WTC11 (cell line): Measurements from ENCODE around the gene CALY. TPM values are rescaled to one million over a fixed set of nuclear protein-coding genes. Genes with fewer than 3 reads are reported as not detected.

Experiments used
- ATAC-seq: fragments of 200-7000 bp; cut with Tn5 transposase; 2 replicates; pipeline ENCODE4 v1.10.0; 2021; ENCODE audit warnings: mild to moderate bottlenecking, moderate library complexity
- CTCF ChIA-PET: fragments of 300-600 bp; sonication (Branson Sonifier 250); formaldehyde crosslinking; loops from one replicate; lab custom pipeline; 2021; ENCODE audit warnings: antibody characterized with exemption; lab: Charles Lee
- POLR2A ChIA-PET: fragments of 350-600 bp; sonication (Branson Sonifier 250); formaldehyde crosslinking; loops from one replicate; lab custom pipeline; 2021; ENCODE audit warnings: antibody characterized with exemption; lab: Charles Lee
- DNase-seq: peaks from one replicate; pipeline ENCODE4 v3.0.0; 2021; ENCODE audit warnings: low spot score
- H3K27ac Mint-ChIP-seq: 2 replicates; pipeline ENCODE4 v1.8.0; 2021; ENCODE audit warnings: mixed read lengths
- H3K27me3 Mint-ChIP-seq: 2 replicates; pipeline ENCODE4 v1.8.0; 2021; ENCODE audit warnings: low read depth, mild to moderate bottlenecking, moderate library complexity, mixed read lengths
- H3K36me3 Mint-ChIP-seq: 2 replicates; pipeline ENCODE4 v1.8.0; 2021; ENCODE audit warnings: mixed read lengths
- H3K4me1 Mint-ChIP-seq: 2 replicates; pipeline ENCODE4 v1.8.0; 2022; ENCODE audit warnings: mixed read lengths
- H3K4me3 Mint-ChIP-seq: 2 replicates; pipeline ENCODE4 v1.8.0; 2021; ENCODE audit warnings: mild to moderate bottlenecking, moderate library complexity, mixed read lengths
- H3K9me3 Mint-ChIP-seq: 2 replicates; pipeline ENCODE4 v1.8.0; 2021; ENCODE audit warnings: mixed read lengths
- HMGA2 ChIP-seq: fragments of 250-450 bp; sonication (Bioruptor Pico); IDR thresholded peaks from 2 replicates; pipeline ENCODE4 v1.4.0; 2021; ENCODE audit warnings: mild to moderate bottlenecking, moderate library complexity
- HMGXB4 ChIP-seq: sonication (generic); formaldehyde crosslinking; IDR thresholded peaks from 2 replicates; pipeline ENCODE4 v1.8.1; 2023; ENCODE audit warnings: mild to moderate bottlenecking, moderate library complexity, missing genetic modification reagents
- MXD4 ChIP-seq: fragments of 250-450 bp; sonication (Bioruptor Pico); IDR thresholded peaks from 2 replicates; pipeline ENCODE4 v1.8.0; 2021; ENCODE audit warnings: mild to moderate bottlenecking, moderate library complexity, borderline replicate concordance
- NFE2L1 ChIP-seq: sonication (generic); formaldehyde crosslinking; IDR thresholded peaks from 2 replicates; pipeline ENCODE4 v1.8.1; 2023; ENCODE audit warnings: missing genetic modification reagents
- NFYB ChIP-seq: sonication (generic); formaldehyde crosslinking; conservative IDR thresholded peaks from 2 replicates; pipeline ENCODE4 v1.8.0; 2022; ENCODE audit warnings: low read depth, missing genetic modification reagents
- NR1H2 ChIP-seq: sonication (generic); formaldehyde crosslinking; IDR thresholded peaks from 2 replicates; pipeline ENCODE4 v1.9.0; 2021; ENCODE audit warnings: mild to moderate bottlenecking, moderate library complexity, missing genetic modification reagents
- PREB ChIP-seq: sonication (generic); formaldehyde crosslinking; IDR thresholded peaks from 2 replicates; pipeline ENCODE4 v1.8.1; 2022; ENCODE audit warnings: mild to moderate bottlenecking, missing genetic modification reagents, moderate library complexity, borderline replicate concordance
- SMAD4 ChIP-seq: sonication (generic); formaldehyde crosslinking; IDR thresholded peaks from 2 replicates; pipeline ENCODE4 v1.8.0; 2022; ENCODE audit warnings: mild to moderate bottlenecking, missing genetic modification reagents
- ZNF232 ChIP-seq: sonication (generic); formaldehyde crosslinking; IDR thresholded peaks from 2 replicates; pipeline ENCODE4 v1.8.0; 2022; ENCODE audit warnings: mild to moderate bottlenecking, missing genetic modification reagents
- ZNF263 ChIP-seq: sonication (generic); formaldehyde crosslinking; IDR thresholded peaks from 2 replicates; pipeline ENCODE4 v1.8.1; 2022; ENCODE audit warnings: low read depth, mild to moderate bottlenecking, moderate library complexity, missing genetic modification reagents
- ZNF416 ChIP-seq: fragments of 250-450 bp; sonication (Bioruptor Pico); IDR thresholded peaks from 2 replicates; pipeline ENCODE4 v1.9.0; 2021; ENCODE audit warnings: mild to moderate bottlenecking, inconsistent platforms
- total RNA-seq: library from RNA; stranded (reverse); gene quantifications from 3 replicates; pipeline ENCODE4 v1.2.3, GENCODE V29; 2021
- TF ChIP-seq, protein P1 (sequence below): fragments of 250-450 bp; sonication (Bioruptor Pico); IDR thresholded peaks from 2 replicates; pipeline ENCODE4 v1.9.0; 2021; ENCODE audit warnings: moderate library complexity, mild to moderate bottlenecking, inconsistent platforms, borderline replicate concordance
- TF ChIP-seq, protein P2 (sequence below): fragments of 250-450 bp; sonication (Bioruptor Pico); IDR thresholded peaks from 2 replicates; pipeline ENCODE4 v1.9.0; 2021; ENCODE audit warnings: mild to moderate bottlenecking, borderline replicate concordance
- TF ChIP-seq, protein P3 (sequence below): sonication (generic); formaldehyde crosslinking; IDR thresholded peaks from 2 replicates; pipeline ENCODE4 v1.8.0; 2022; ENCODE audit warnings: mild to moderate bottlenecking, missing genetic modification reagents
- TF ChIP-seq, protein P4 (sequence below): sonication (generic); formaldehyde crosslinking; IDR thresholded peaks from 2 replicates; pipeline ENCODE4 v1.8.1; 2022; ENCODE audit warnings: low read depth, mild to moderate bottlenecking, moderate library complexity, missing genetic modification reagents, borderline replicate concordance

The CALY gene
- total RNA-seq, 1 experiment from 2014 or later, result 0.63 TPM

DNA sequence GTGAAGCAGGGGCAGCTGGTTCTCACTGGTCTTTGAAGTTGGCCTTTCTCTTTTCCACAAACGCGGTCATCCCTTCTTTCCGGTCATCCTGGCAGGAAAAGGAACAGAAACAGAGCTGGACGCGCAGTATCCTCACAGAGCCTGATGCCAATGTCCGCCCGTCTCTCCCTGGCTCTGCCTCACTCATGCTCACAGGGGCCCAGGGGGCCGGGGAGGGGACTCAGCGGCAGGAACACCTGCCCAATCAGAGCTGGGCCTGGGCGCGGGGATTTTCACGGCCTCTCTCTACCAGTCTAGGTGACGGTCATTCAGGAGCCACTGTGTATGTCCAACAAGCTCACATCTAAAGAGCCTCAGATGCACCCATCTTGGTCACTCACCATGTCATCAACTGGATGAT lies 26.1 kb upstream of the CALY start:
- DNase-seq, result no peak
- no peak for ATAC-seq
- Mint-ChIP-seq H3K4me3 (no peak overlapping the region), H3K27ac (no peak overlapping the region), H3K4me1 (no peaks in the 10 kb centered on the region), H3K9me3 (no peaks in the 10 kb centered on the region), H3K36me3 (peaks cover 37% of the 10 kb centered on the region), H3K27me3 (peaks cover 12% of the 10 kb centered on the region)
- CTCF ChIA-PET, result interaction anchor here (2.4 kb wide), 1 partner anchor 33 kb away, joined by 14 read pairs; no protein-coding TSS in a partner anchor
- no peak for TF ChIP-seq NR1H2
- no peak for TF ChIP-seq ZNF232 (CRISPR knock-in tag)
- POLR2A ChIA-PET, result no interaction called here

DNA sequence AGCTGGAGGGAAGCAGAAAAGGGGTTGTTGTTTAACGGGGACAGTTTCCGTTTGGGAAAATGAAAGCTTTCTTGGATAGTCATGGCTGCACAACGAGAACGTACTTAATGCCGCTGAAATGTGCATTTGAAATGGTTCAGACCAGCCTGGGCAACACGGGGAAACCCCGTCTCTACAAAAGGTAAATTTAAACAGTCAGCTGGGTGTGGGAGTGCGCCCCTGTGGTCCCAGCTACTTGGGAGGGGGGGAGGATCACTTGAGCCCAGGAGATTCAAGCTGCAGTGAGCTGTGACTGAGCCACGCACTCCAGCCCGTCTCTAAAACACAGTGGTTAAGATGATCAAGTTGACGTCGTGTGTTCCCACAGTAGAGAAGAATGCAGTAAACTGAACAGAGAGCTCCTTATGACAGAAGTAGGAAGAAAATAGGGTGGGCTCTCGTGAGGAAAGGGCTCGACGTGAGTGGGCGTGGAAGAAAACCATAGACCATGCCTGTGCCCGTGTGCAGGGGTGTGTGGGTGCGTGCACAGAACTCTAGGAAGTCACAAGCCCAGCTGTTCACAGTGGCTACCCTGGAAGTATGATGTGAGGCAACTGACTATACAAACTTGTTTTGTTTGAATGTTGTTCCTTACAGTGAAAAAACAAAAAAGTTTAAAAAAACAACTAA lies 25.2 kb upstream of the CALY start:
- Mint-ChIP-seq H3K27ac (no peak overlapping the region), H3K4me1 (no peaks in the 10 kb centered on the region), H3K36me3 (peaks cover 34% of the 10 kb centered on the region), H3K27me3 (peaks cover 12% of the 10 kb centered on the region), H3K4me3 (no peak overlapping the region), H3K9me3 (no peaks in the 10 kb centered on the region)
- TF ChIP-seq PREB (CRISPR knock-in tag), result no peak
- ATAC-seq, result no peak
- CTCF ChIA-PET, result interaction anchor here (1.5 to 2.4 kb wide), 3 partner anchors 32 to 48 kb away, joined by 3 to 14 read pairs (median 6); no protein-coding TSS in a partner anchor
- POLR2A ChIA-PET, result interaction anchor here (0.9 kb wide), 1 partner anchor 11 kb away, joined by 3 read pairs; the partner anchor contains the start of gene ECHS1
- DNase-seq, result no peak

DNA sequence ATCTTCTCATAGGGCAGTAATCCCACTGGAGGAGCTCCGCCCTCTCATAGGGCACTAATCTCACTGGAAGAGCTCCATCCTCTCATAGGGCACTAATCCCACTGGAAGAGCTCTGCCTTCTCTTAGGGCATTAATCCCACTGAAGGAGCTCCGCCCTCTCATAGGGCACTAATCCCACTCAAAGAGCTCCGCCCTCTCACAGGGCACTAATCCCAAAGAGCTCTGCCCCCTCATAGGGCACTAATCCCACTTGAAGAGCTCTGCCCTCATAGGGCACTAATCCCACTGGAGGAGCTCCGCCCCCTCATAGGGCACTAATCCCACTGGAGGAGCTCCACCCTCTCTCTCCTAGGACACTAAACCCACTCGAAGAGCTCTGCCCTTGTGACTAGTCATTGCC lies 24.5 kb upstream of the CALY start:
- ChIA-PET CTCF (interaction anchor here (1.5 to 2.4 kb wide), 3 partner anchors 31 to 47 kb away, joined by 3 to 14 read pairs (median 6); no protein-coding TSS in a partner anchor), POLR2A (interaction anchor here (0.9 kb wide), 1 partner anchor 12 kb away, joined by 3 read pairs; the partner anchor contains the start of gene ECHS1)
- H3K27ac Mint-ChIP-seq, result no peak overlapping the region
- no peak for TF ChIP-seq HMGA2 (CRISPR knock-in tag)
- TF ChIP-seq PREB (CRISPR knock-in tag), result no peak
- no peak for TF ChIP-seq NFE2L1 (CRISPR knock-in tag)
- H3K36me3 Mint-ChIP-seq, result peaks cover 33% of the 10 kb centered on the region
- H3K4me1 Mint-ChIP-seq, result no peaks in the 10 kb centered on the region
- no peak overlapping the region for H3K4me3 Mint-ChIP-seq
- ATAC-seq (no peak), DNase-seq (no peak)
- H3K27me3 Mint-ChIP-seq, result peaks cover 12% of the 10 kb centered on the region
- H3K9me3 Mint-ChIP-seq, result no peaks in the 10 kb centered on the region

- Mint-ChIP-seq H3K27me3 (peaks cover 12% of the 10 kb centered on the region), H3K9me3 (no peaks in the 10 kb centered on the region), H3K4me3 (no peak overlapping the region), H3K4me1 (no peaks in the 10 kb centered on the region), H3K36me3 (peaks cover 25% of the 10 kb centered on the region), H3K27ac (no peak overlapping the region)
- no peak for ATAC-seq
- ChIA-PET POLR2A (no interaction called here), CTCF (no interaction called here)
- no peak for DNase-seq
- TF ChIP-seq, protein P1, sequence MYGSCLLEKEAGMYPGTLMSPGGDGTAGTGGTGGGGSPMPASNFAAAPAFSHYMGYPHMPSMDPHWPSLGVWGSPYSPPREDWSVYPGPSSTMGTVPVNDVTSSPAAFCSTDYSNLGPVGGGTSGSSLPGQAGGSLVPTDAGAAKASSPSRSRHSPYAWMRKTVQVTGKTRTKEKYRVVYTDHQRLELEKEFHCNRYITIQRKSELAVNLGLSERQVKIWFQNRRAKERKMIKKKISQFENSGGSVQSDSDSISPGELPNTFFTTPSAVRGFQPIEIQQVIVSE (CRISPR knock-in tag), result no peak
- TF ChIP-seq ZNF263 (CRISPR knock-in tag) (no peak), ZNF416 (no peak), HMGXB4 (CRISPR knock-in tag) (no peak), NFYB (CRISPR knock-in tag) (no peak), MXD4 (no peak), SMAD4 (CRISPR knock-in tag) (no peak)
- TF ChIP-seq, protein P2, sequence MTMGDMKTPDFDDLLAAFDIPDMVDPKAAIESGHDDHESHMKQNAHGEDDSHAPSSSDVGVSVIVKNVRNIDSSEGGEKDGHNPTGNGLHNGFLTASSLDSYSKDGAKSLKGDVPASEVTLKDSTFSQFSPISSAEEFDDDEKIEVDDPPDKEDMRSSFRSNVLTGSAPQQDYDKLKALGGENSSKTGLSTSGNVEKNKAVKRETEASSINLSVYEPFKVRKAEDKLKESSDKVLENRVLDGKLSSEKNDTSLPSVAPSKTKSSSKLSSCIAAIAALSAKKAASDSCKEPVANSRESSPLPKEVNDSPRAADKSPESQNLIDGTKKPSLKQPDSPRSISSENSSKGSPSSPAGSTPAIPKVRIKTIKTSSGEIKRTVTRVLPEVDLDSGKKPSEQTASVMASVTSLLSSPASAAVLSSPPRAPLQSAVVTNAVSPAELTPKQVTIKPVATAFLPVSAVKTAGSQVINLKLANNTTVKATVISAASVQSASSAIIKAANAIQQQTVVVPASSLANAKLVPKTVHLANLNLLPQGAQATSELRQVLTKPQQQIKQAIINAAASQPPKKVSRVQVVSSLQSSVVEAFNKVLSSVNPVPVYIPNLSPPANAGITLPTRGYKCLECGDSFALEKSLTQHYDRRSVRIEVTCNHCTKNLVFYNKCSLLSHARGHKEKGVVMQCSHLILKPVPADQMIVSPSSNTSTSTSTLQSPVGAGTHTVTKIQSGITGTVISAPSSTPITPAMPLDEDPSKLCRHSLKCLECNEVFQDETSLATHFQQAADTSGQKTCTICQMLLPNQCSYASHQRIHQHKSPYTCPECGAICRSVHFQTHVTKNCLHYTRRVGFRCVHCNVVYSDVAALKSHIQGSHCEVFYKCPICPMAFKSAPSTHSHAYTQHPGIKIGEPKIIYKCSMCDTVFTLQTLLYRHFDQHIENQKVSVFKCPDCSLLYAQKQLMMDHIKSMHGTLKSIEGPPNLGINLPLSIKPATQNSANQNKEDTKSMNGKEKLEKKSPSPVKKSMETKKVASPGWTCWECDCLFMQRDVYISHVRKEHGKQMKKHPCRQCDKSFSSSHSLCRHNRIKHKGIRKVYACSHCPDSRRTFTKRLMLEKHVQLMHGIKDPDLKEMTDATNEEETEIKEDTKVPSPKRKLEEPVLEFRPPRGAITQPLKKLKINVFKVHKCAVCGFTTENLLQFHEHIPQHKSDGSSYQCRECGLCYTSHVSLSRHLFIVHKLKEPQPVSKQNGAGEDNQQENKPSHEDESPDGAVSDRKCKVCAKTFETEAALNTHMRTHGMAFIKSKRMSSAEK, result no peak
- TF ChIP-seq, protein P3, sequence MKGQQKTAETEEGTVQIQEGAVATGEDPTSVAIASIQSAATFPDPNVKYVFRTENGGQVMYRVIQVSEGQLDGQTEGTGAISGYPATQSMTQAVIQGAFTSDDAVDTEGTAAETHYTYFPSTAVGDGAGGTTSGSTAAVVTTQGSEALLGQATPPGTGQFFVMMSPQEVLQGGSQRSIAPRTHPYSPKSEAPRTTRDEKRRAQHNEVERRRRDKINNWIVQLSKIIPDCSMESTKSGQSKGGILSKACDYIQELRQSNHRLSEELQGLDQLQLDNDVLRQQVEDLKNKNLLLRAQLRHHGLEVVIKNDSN (CRISPR knock-in tag), result no peak
- TF ChIP-seq, protein P4, sequence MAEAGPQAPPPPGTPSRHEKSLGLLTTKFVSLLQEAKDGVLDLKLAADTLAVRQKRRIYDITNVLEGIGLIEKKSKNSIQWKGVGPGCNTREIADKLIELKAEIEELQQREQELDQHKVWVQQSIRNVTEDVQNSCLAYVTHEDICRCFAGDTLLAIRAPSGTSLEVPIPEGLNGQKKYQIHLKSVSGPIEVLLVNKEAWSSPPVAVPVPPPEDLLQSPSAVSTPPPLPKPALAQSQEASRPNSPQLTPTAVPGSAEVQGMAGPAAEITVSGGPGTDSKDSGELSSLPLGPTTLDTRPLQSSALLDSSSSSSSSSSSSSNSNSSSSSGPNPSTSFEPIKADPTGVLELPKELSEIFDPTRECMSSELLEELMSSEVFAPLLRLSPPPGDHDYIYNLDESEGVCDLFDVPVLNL (CRISPR knock-in tag), result no peak
Measured at GRCh38 chr10:133359972-133360610, 23.4 kb upstream of the CALY start.
